NB4 (cell line): Measurements from ENCODE around the gene FARP1.

ENCODE experiments used
- CTCF ChIP-seq: IDR thresholded peaks from one replicate; pipeline ENCODE4 v1.5.1; 2012; ENCODE audit warnings: low read depth, low read length
- MAX ChIP-seq: IDR thresholded peaks from 2 replicates; pipeline ENCODE4 v1.6.1; 2011; ENCODE audit warnings: low read depth, low read length
- MYC ChIP-seq: IDR thresholded peaks from 2 replicates; pipeline ENCODE4 v1.6.1; 2011; ENCODE audit warnings: low read depth, low read length
- POLR2A ChIP-seq: IDR thresholded peaks from 2 replicates; pipeline ENCODE4 v1.6.1; 2011; ENCODE audit warnings: mild to moderate bottlenecking; ENCODE audit not compliant: insufficient read length; ENCODE audit errors: extremely low read depth

GRCh38 chr13:98389319-98389718 is 246.4 kb downstream of the FARP1 start:
- TF ChIP-seq POLR2A (no peak), CTCF (no peak), MAX (no peak), MYC (no peak)
